HK-2 (cell line): ENCODE data around the gene HELZ.
"Not testable (repeated sequence)": the region's sequence is repeated elsewhere in the genome, so short reads cannot be mapped to it uniquely, and the experiment has no call there.

Experiments used
- DNase-seq: peaks from one replicate; pipeline ENCODE4 v3.0.0-alpha.2; 2018; ENCODE audit not compliant: unreplicated experiment

The HELZ gene

GRCh38 chr17:67265436-67266019, 20.5 kb upstream of the HELZ start:
- DNase-seq, result no peak

GRCh38 chr17:67262435-67263117, 17.6 kb upstream of the HELZ start:
- DNase-seq, result no peak

GRCh38 chr17:67260170-67260987, 15.4 kb upstream of the HELZ start:
- no peak for DNase-seq

- no peak for DNase-seq
These were observed 13.9 kb upstream of the HELZ start for GRCh38 chr17:67258821-67259468.

GRCh38 chr17:67256075-67256732, 11.2 kb upstream of the HELZ start:
- no peak for DNase-seq

- no peak for DNase-seq
These were observed 8.4 kb upstream of the HELZ start for GRCh38 chr17:67253384-67253783.

GRCh38 chr17:67251586-67251985, 6.6 kb upstream of the HELZ start:
- DNase-seq, result not testable (repeated sequence)

GRCh38 chr17:67248291-67248690, 3.3 kb upstream of the HELZ start:
- no peak for DNase-seq

GRCh38 chr17:67247416-67247900, 2.5 kb upstream of the HELZ start:
- no peak for DNase-seq

GRCh38 chr17:67246653-67247415, 1.8 kb upstream of the HELZ start:
- DNase-seq, result peak; percentile 85

- DNase-seq, result no peak
These were observed 1.3 kb upstream of the HELZ start for GRCh38 chr17:67246403-67246652.

GRCh38 chr17:67245694-67246402, 852 bp upstream of the HELZ start:
- DNase-seq, result peak; percentile 54

GRCh38 chr17:67244431-67245072, 444 bp downstream of the HELZ start:
- DNase-seq, result no peak

GRCh38 chr17:67243284-67243683, 1.7 kb downstream of the HELZ start:
- DNase-seq, result no peak

- no peak for DNase-seq
These were observed 3.2 kb downstream of the HELZ start for GRCh38 chr17:67241719-67242341.

- DNase-seq, result no peak
These were observed 5.4 kb downstream of the HELZ start for GRCh38 chr17:67239597-67239996.

GRCh38 chr17:67238991-67239390, 6.0 kb downstream of the HELZ start:
- peak; percentile 58 for DNase-seq

- no peak for DNase-seq
These were observed 12.6 kb downstream of the HELZ start for GRCh38 chr17:67232441-67232840.

- DNase-seq, result no peak
These were observed 15.7 kb downstream of the HELZ start for GRCh38 chr17:67229109-67229955.
